Thoracic aorta endothelial cell (primary cell): ENCODE measurements around the gene P2RX2. TPM values are rescaled to one million over a fixed set of nuclear protein-coding genes. Genes with fewer than 3 reads are reported as not detected.

Source experiments
- small RNA-seq: library from RNA; depleted of rRNA; stranded (forward); fragments of <200 nt; gene quantifications from one replicate; pipeline ENCODE3, GENCODE V24; 2012
- total RNA-seq: library from RNA; depleted of rRNA; stranded (reverse); fragments of >200 nt; gene quantifications from 2 replicates; pipeline ENCODE4 v1.2.3, GENCODE V29; 2012

Gene P2RX2
- not detected in 2 replicates for total RNA-seq

GRCh38 chr12:132618683-132619043 is at the start of gene P2RX2:
Gene P2RX2 (plus strand): TSS chr12:132618776. CDS start chr12:132618817, 41 bp downstream.

GRCh38 chr12:132610051-132610759 is 8.4 kb upstream of the P2RX2 start, which contains the start of gene LRCOL1:
Gene LRCOL1 (minus strand): TSS chr12:132610582. CDS start chr12:132606251, 4,331 bp downstream.

Small RNA genes within 50 kb of the gene (small RNA-seq; reads per million reads assigned to genes)
- gene MIR6763, result not detected

Other genes starting within 250 kb of the P2RX2 start
- 20.9 and 26.3 TPM in 2 replicates for gene FBRSL1, start 128.6 kb upstream of the P2RX2 start, total RNA-seq
- not detected in 2 replicates for gene LRCOL1, start 8.2 kb upstream of the P2RX2 start, total RNA-seq
- 43.0 and 48.2 TPM in 2 replicates for gene POLE, start 68.6 kb downstream of the P2RX2 start, total RNA-seq
- gene PXMP2, start 68.8 kb downstream of the P2RX2 start, total RNA-seq, result 16.5 and 19.2 TPM in 2 replicates
- gene PGAM5, start 92.1 kb downstream of the P2RX2 start, total RNA-seq, result 47.7 and 58.9 TPM in 2 replicates
- 102 and 108 TPM in 2 replicates for gene ANKLE2, start 143.1 kb downstream of the P2RX2 start, total RNA-seq
- gene GOLGA3, start 210.1 kb downstream of the P2RX2 start, total RNA-seq, result 101 and 102 TPM in 2 replicates